GM12872 (cell line): ENCODE measurements around the gene CDCA7.

Experiments used
- CTCF ChIP-seq: IDR thresholded peaks from 3 replicates; pipeline ENCODE4 v1.5.1; 2011; ENCODE audit warnings: low read depth, mild to moderate bottlenecking, low read length, moderate library complexity; ENCODE audit not compliant: insufficient read depth

CDCA7 gene

GRCh38 chr2:173404841-173405750, 50.4 kb downstream of the CDCA7 start:
- no peak for TF ChIP-seq CTCF

- TF ChIP-seq CTCF, result no peak
Observed at GRCh38 chr2:173407176-173407575, 52.5 kb downstream of the CDCA7 start.

GRCh38 chr2:173407646-173408045, 53.0 kb downstream of the CDCA7 start:
- TF ChIP-seq CTCF, result no peak

GRCh38 chr2:173410579-173410978, 55.9 kb downstream of the CDCA7 start:
- no peak for TF ChIP-seq CTCF

GRCh38 chr2:173412628-173413027, 58.0 kb downstream of the CDCA7 start:
- no peak for TF ChIP-seq CTCF

- TF ChIP-seq CTCF, result no peak
Observed at GRCh38 chr2:173414823-173415322, 60.2 kb downstream of the CDCA7 start.

GRCh38 chr2:173415431-173416381, 61.0 kb downstream of the CDCA7 start:
- no peak for TF ChIP-seq CTCF
